HUES64 (cell line): ENCODE results near the gene CNPY2.
"Not testable (repeated sequence)": the region's sequence is repeated elsewhere in the genome, so short reads cannot be mapped to it uniquely, and the experiment has no call there.

Source experiments
- H3K27ac ChIP-seq: 2 replicates; pipeline ENCODE4 v1.7.0; 2013; ENCODE audit warnings: low read depth, low read length, inconsistent platforms
- H3K27me3 ChIP-seq: 2 replicates; pipeline ENCODE4 v1.6.1; 2013; ENCODE audit warnings: mild to moderate bottlenecking, low read length; ENCODE audit not compliant: insufficient read depth
- H3K36me3 ChIP-seq: 2 replicates; pipeline ENCODE4 v1.6.1; 2013; ENCODE audit warnings: mild to moderate bottlenecking, low read length; ENCODE audit not compliant: insufficient read depth
- H3K4me1 ChIP-seq: 2 replicates; pipeline ENCODE4 v1.6.1; 2013; ENCODE audit warnings: mild to moderate bottlenecking, low read length, moderate library complexity; ENCODE audit not compliant: insufficient read depth
- H3K4me3 ChIP-seq: 2 replicates; pipeline ENCODE4 v1.5.1; 2013; ENCODE audit warnings: mild to moderate bottlenecking, low read length, moderate library complexity
- H3K9ac ChIP-seq: 2 replicates; pipeline ENCODE4 v1.6.1; 2013; ENCODE audit warnings: mild to moderate bottlenecking, low read depth, low read length
- H3K9me3 ChIP-seq: 2 replicates; pipeline ENCODE4 v1.6.1; 2013; ENCODE audit warnings: low read depth, low read length; ENCODE audit not compliant: insufficient read depth
- WGBS: fragments of 150-250, 120-280 bp; methylation state at CpG from one replicate; pipeline ENCODE4 v1.1.7; 2013; ENCODE audit warnings: missing lambda C conversion rate; 5-methylcytosine and 5-hydroxymethylcytosine counted together

Gene CNPY2

DNA sequence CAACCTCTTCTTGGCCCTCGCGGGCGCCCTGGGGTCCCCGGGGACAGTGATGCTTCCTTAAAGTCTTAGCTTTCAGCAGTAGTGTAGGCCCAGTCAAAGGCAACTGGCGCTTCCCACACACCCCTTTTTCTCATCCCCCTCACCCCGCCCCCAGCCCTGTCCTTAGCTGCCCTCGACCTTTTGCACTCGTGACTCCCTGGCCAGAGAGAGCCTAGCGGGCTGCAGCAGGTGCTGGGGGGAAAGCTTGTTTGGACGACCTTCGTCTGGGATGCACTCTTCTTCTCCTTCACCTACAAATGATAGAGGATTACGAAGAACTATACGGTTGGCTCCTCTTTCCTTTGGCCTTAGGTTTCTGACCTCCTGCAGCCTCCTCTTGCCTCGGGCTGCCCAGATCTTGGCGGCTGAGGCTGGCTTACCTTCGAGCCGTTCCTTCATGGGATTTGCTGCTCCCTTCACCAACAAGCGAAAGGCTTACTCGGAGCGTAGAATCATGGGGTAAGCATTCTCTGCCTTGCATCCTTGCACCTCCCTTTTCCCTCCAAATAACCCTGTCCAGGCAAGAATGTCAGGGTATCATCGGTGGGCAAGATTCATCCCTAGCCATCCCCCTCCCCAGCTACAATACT is 48.2 kb downstream of the CNPY2 start:
- no peaks in the 10 kb centered on the region for H3K27me3 ChIP-seq
- WGBS = 26% methylated on average over 21 of the region's 21 CpGs
- H3K36me3 ChIP-seq = peaks cover 32% of the 10 kb centered on the region
- peak overlapping the region; percentile 92; the same call in 1 of the 2 replicates for H3K27ac ChIP-seq
- H3K4me1 ChIP-seq = peaks cover 4% of the 10 kb centered on the region
- no peaks in the 10 kb centered on the region for H3K9me3 ChIP-seq
- peak overlapping the region; percentile 84 for H3K4me3 ChIP-seq
- peak overlapping the region; percentile 41 for H3K9ac ChIP-seq

DNA sequence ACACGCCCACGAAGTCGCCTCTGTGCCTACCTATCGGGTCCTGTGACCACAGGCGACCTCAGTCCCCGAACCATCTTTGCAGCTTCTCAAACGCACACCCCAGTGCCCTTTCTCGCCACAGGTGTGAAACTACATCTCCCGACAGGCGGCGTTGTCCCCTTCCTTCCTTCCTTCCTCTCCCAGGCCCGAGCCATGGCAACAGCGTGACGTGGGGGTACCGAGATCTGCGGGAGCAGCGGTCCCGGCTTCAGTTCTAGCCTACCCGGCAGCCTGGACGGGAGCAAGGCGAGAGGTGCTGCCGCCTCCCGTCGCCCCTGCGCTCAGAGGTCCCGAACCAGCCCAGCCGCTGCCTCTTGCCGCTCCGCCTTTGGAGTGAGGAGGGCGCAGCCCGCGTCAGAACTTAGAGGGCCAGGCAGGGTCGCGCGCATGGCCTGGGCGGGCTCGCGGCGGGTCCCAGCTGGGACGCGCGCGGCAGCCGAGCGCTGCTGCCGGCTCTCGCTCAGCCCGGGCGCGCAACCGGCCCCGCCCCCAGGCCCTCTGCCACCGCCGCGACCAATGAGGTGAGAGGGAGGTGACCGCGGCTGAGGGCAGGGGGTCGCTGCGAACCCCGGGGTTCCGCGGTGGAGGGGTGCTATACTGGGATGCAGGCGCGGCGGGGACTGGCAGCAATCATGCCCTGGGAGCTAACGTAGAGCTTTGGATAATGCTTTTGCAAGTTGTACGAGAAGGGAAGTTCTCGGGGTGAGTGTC is 48.9 kb downstream of the CNPY2 start, which contains the start of gene COQ10A:
TSS of gene COQ10A (plus strand) at position 250 of the 750 bp plus-strand sequence. CDS start at position 427, 177 bp downstream.
- Histone ChIP-seq H3K9me3 (no peaks in the 10 kb centered on the region), H3K27ac (peak within 1 kb of the TSS; percentile 92), H3K36me3 (peaks cover 26% of the 10 kb centered on the region), H3K4me3 (peak within 1 kb of the TSS; percentile 84), H3K27me3 (no peaks in the 10 kb centered on the region), H3K9ac (peak within 1 kb of the TSS; percentile 90), H3K4me1 (peaks cover 4% of the 10 kb centered on the region)
- whole genome bisulfite sequencing = under 1% methylated on average over 68 of the region's 68 CpGs

DNA sequence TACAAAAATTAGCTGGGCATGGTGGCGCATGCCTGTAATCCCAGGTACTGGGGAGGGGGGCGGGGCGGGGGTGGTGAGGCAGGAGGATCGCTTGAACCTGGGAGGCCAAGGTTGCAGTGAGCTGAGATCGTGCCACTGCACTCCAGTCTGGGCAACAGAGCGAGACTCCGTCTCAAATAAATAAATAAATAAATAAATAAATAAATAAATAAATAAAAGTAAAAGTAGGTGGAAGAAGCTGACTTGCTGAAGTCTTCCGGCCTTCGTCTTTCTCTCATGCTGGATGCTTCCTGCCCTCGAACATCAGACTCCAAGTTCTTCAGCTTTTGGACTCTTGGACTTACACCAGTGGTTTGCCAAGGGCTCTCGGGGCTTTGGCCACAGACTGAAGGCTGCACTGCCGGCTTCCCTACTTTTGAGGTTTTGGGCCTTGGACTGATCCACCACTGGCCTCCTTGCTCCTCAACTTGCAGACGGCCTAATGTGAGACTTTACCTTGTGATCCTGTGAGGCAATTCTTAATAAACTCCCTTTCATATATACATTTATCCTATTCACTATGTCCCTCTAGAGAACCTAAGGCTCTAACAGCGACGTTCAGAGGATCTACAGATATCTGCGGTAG is 49.6 kb downstream of the CNPY2 start:
- not testable (repeated sequence) for H3K27ac ChIP-seq

DNA sequence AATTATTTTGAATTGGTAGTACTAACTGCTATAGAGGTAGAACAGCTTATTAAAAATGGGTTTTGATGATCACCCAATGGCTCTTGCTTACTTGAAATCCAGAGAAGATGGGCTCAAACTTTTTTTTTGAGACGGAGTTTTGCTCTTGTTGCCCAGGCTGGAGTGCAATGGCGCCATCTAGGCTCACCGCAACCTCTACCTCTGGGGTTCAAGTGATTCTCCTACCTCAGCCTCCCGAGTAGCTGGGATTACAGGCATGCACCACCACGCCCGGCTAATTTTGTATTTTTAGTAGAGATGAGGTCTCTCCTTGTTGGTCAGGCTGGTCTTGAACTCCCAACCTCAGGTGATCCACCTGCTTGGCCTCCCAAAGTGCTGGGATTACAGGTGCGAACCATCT is 52.8 kb downstream of the CNPY2 start:
- not testable (repeated sequence) for H3K36me3 ChIP-seq, H3K4me1 ChIP-seq, H3K9ac ChIP-seq, H3K27me3 ChIP-seq, H3K27ac ChIP-seq, H3K9me3 ChIP-seq, H3K4me3 ChIP-seq
- 95% methylated on average over 7 of the region's 7 CpGs for WGBS

More for the DNA sequence above, 49.6 kb downstream of the CNPY2 start:
- Histone ChIP-seq H3K4me3 (peak overlapping the region; percentile 84), H3K9ac (peak overlapping the region; percentile 90; the same call in 1 of the 2 replicates), H3K36me3 (peaks cover 19% of the 10 kb centered on the region)
- not testable (repeated sequence) for H3K27me3 ChIP-seq, H3K4me1 ChIP-seq, H3K9me3 ChIP-seq
- WGBS = 67% methylated on average over 14 of the region's 16 CpGs

DNA sequence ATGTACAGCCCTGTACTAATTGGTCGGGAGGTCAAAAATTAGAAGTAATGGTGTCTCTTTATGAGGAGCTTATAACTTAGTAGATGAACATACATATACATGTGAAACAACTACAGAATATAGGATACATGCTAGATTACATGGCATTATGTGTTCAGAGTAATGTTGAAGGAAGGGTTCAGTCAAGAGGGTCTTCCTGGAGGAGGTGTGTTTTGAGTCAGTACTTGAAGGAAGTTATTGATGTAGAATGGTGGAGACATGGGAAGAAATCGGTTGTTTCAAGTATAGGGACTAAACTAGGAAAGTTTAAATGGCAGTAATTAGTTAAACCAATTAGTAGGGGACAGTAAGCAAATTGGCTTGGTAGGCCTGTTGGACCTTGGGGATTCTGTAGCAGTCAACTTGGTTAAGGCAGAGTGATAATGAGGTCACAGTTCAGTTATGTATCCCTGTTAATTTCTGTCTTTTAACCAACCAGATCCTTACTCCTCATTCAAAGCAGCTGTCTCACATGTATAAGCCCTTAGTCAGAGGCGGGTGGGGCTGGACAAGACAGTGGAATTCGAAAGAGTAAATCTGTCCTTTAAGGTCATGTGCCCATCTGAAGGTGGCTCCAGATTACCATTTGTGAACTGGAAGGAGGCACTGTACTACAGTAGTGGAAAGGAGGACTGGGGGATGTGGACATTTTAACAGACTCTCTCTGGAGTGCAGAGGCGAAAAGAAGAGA is 54.1 kb downstream of the CNPY2 start:
- H3K4me3 ChIP-seq = no peak overlapping the region
- H3K9ac ChIP-seq = no peak overlapping the region
- no peaks in the 10 kb centered on the region for H3K27me3 ChIP-seq
- peaks cover 10% of the 10 kb centered on the region for H3K4me1 ChIP-seq
- H3K27ac ChIP-seq = no peak overlapping the region
- no peaks in the 10 kb centered on the region for H3K9me3 ChIP-seq
- 87% methylated on average over 5 of the region's 5 CpGs for WGBS
- peaks cover 3% of the 10 kb centered on the region; the same call in 1 of the 2 replicates for H3K36me3 ChIP-seq

DNA sequence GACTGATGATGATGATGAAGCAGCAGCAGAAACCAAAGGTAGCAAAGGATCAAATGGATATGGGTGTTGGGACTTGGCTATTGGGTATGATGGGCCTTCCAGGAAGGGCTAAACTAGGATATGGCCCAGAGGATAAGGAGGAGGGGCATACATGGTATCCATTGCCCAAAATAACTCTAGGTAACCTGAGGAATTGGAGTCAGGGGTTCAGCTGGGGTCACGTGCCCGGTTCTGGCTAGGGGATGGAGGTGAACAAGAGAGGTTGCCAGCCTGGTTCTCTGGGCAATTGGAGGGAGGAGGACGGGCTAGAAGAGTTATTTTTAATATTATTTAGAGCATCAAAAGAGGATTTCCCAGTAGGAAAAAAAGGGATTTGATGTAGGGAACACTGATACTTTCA is 54.9 kb downstream of the CNPY2 start:
- no peaks in the 10 kb centered on the region for H3K27me3 ChIP-seq
- peaks cover 17% of the 10 kb centered on the region for H3K4me1 ChIP-seq
- no peak overlapping the region for H3K27ac ChIP-seq
- H3K4me3 ChIP-seq = no peak overlapping the region
- H3K36me3 ChIP-seq = peaks cover 9% of the 10 kb centered on the region
- H3K9ac ChIP-seq = no peak overlapping the region
- H3K9me3 ChIP-seq = no peaks in the 10 kb centered on the region
- WGBS = 94% methylated on average over 3 of the region's 3 CpGs

DNA sequence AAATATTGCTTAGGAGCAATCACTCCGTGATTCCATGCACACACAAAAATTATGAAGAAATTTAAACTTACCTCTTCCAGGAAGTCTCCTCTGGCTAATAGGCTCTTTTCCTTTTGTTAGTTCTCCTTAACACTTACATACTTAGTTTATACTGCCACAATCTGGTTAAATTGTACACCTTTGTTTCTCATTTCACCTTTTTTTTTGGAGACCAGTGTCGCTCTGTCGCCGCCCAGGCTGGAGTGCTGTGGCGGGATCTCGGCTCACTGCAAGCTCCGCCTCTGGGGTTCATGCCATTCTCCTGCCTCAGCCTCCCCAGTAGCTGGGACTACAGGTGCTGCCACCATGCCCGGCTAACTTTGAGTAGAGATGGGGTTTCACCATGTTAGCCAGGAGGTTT is 55.4 kb downstream of the CNPY2 start:
- no peaks in the 10 kb centered on the region for H3K27me3 ChIP-seq
- peaks cover 18% of the 10 kb centered on the region for H3K4me1 ChIP-seq
- 88% methylated on average over 8 of the region's 8 CpGs for WGBS
- no peak overlapping the region for H3K9ac ChIP-seq
- H3K36me3 ChIP-seq = peaks cover 15% of the 10 kb centered on the region
- no peak overlapping the region for H3K4me3 ChIP-seq
- H3K27ac ChIP-seq = no peak overlapping the region
- H3K9me3 ChIP-seq = no peaks in the 10 kb centered on the region
